HCT116 (cell line): Measurements from ENCODE around the gene TP63. TPM values are rescaled to one million over a fixed set of nuclear protein-coding genes. Genes with fewer than 3 reads are reported as not detected.

Experiments used
- ATAC-seq: fragments of 200-7000 bp; cut with Tn5 transposase; 2 replicates; pipeline ENCODE4 v1.9.1; 2020; ENCODE audit warnings: mild to moderate bottlenecking, moderate library complexity
- BruUV-seq: library from RNA; stranded (reverse); fragments of 400-500 nt; replicated peaks from 2 replicates; lab custom pipeline; 2021; lab: Mats Ljungman, UMichigan
- CTCF ChIA-PET: fragments of 300-600 bp; sonication (Branson Sonifier 250); formaldehyde crosslinking; loops from one replicate; lab custom pipeline; 2021; ENCODE audit warnings: antibody characterized with exemption; lab: Charles Lee
- POLR2A ChIA-PET: fragments of 300-600, 350-600 bp; sonication (Branson Sonifier 250); formaldehyde crosslinking; loops from one replicate; lab custom pipeline; 2021; ENCODE audit warnings: antibody characterized with exemption; lab: Charles Lee
- RAD21 ChIA-PET, 2 experiments: fragments of 300-600 bp; sonication (Branson Sonifier 250); formaldehyde crosslinking; loops; one replicate each; lab custom pipeline; 2023; ENCODE audit warnings: low total read pairs in 2 of 2; ENCODE audit not compliant: uncharacterized antibody in 2 of 2, unreplicated experiment in 2 of 2, low non-redundant PET in 1 of 2; lab: Charles Lee
- DNase-seq: peaks from one replicate; pipeline ENCODE4 v3.0.0-alpha.2; 2010; ENCODE audit warnings: low read depth, low spot score
- H2AFZ ChIP-seq: fragments of 200-600 bp; shearing (Covaris generic), sonication (generic); 2 replicates; pipeline ENCODE4 v1.6.1; 2017; ENCODE audit warnings: low read depth, mixed run types, mixed read lengths, antibody characterized with exemption, low read length; ENCODE audit not compliant: poor library complexity, severe bottlenecking
- H3K27ac ChIP-seq: 2 replicates; pipeline ENCODE4 v1.5.1; 2012; ENCODE audit warnings: low read depth, low read length
- H3K27me3 ChIP-seq: fragments of 200-600 bp; sonication (generic); 2 replicates; pipeline ENCODE4 v1.6.1; 2016; ENCODE audit warnings: mixed run types, low read length, mixed read lengths; ENCODE audit not compliant: insufficient read depth
- H3K36me3 ChIP-seq, 2 experiments: fragments of 200-500 bp in 1 of 2; fragments of 200-600 bp in 1 of 2; sonication (Bioruptor generic) in 1 of 2; sonication (generic) in 1 of 2; 2 replicates each; pipeline versions ENCODE4 v1.5.1 to v1.6.1; 2014 to 2016; ENCODE audit warnings: low read length in 2 of 2, inconsistent platforms in 1 of 2, mixed read lengths in 1 of 2, mixed run types in 1 of 2; ENCODE audit not compliant: insufficient read depth in 2 of 2, control insufficient read depth in 1 of 2
- H3K4me1 ChIP-seq, 2 experiments: fragments of 200-600 bp in 1 of 2; sonication (generic) in 1 of 2; 2 replicates each; pipeline versions ENCODE4 v1.5.1 to v1.6.1; 2012 to 2017; ENCODE audit warnings: low read length in 2 of 2, inconsistent platforms in 1 of 2, mild to moderate bottlenecking in 1 of 2, mixed read lengths in 1 of 2, mixed run types in 1 of 2, moderate library complexity in 1 of 2; ENCODE audit not compliant: insufficient read depth in 2 of 2, control insufficient read depth in 1 of 2
- H3K4me2 ChIP-seq: fragments of 200-600 bp; sonication (generic); 2 replicates; pipeline ENCODE4 v1.6.1; 2017; ENCODE audit warnings: mixed run types, low read length, mixed read lengths
- H3K4me3 ChIP-seq, 2 experiments: fragments of 200-600 bp in 1 of 2; sonication (generic) in 1 of 2; replicated peaks in 1 of 2; 2 replicates each; pipeline ENCODE4 v1.5.1; 2011 to 2016; ENCODE audit warnings: low read length in 2 of 2, control low read depth in 1 of 2, low read depth in 1 of 2, mild to moderate bottlenecking in 1 of 2, mixed read lengths in 1 of 2, mixed run types in 1 of 2
- H3K79me2 ChIP-seq: fragments of 200-600 bp; sonication (generic); 2 replicates; pipeline ENCODE4 v1.6.1; 2017; ENCODE audit warnings: mild to moderate bottlenecking, mixed run types, low read length, moderate library complexity, mixed read lengths; ENCODE audit not compliant: insufficient read depth
- H3K9ac ChIP-seq: fragments of 200-600 bp; sonication (generic); 2 replicates; pipeline ENCODE4 v1.6.1; 2016; ENCODE audit warnings: low read length, mixed read lengths
- H3K9me2 ChIP-seq: fragments of 200-600 bp; sonication (generic), shearing (Covaris generic); 2 replicates; pipeline ENCODE4 v1.6.1; 2017; ENCODE audit warnings: mixed run types, mild to moderate bottlenecking, moderate library complexity; ENCODE audit not compliant: insufficient read depth
- H3K9me3 ChIP-seq, 2 experiments: fragments of 200-500 bp in 1 of 2; fragments of 200-600 bp in 1 of 2; sonication (Bioruptor generic) in 1 of 2; sonication (generic) in 1 of 2; 2 replicates each; pipeline ENCODE4 v1.6.1; 2014 to 2017; ENCODE audit warnings: low read length in 2 of 2, mixed read lengths in 2 of 2, inconsistent platforms in 1 of 2, low read depth in 1 of 2, mild to moderate bottlenecking in 1 of 2, mixed run types in 1 of 2, moderate library complexity in 1 of 2; ENCODE audit not compliant: control insufficient read depth in 1 of 2, insufficient read depth in 1 of 2
- H4K20me1 ChIP-seq: fragments of 200-600 bp; sonication (generic), shearing (Covaris generic); 2 replicates; pipeline ENCODE4 v1.6.1; 2017; ENCODE audit warnings: mixed run types, mild to moderate bottlenecking, moderate library complexity; ENCODE audit not compliant: insufficient read depth
- CBX3 ChIP-seq: IDR thresholded peaks from 2 replicates; pipeline ENCODE4 v1.6.1; 2012; ENCODE audit warnings: low read depth
- CEBPB ChIP-seq: IDR thresholded peaks from 2 replicates; pipeline ENCODE4 v1.6.1; 2012; ENCODE audit warnings: low read depth
- CTCF ChIP-seq, 3 experiments: fragments of 200-600 bp in 1 of 3; sonication (generic) in 1 of 3; IDR thresholded peaks in 2 of 3; conservative IDR thresholded peaks in 1 of 3; 2 replicates each; pipeline ENCODE4 v1.5.1; 2012 to 2017; ENCODE audit warnings: low read depth in 2 of 3, low read length in 2 of 3, antibody characterized with exemption in 1 of 3, borderline replicate concordance in 1 of 3, control low read depth in 1 of 3, mild to moderate bottlenecking in 1 of 3, mixed read lengths in 1 of 3, mixed run types in 1 of 3, moderate library complexity in 1 of 3; ENCODE audit not compliant: insufficient read depth in 1 of 3
- EGR1 ChIP-seq: IDR thresholded peaks from 2 replicates; pipeline ENCODE4 v1.6.1; 2012; ENCODE audit warnings: low read depth
- ELF1 ChIP-seq: IDR thresholded peaks from 2 replicates; pipeline ENCODE4 v1.6.1; 2012; ENCODE audit warnings: low read depth, borderline replicate concordance
- EZH2 ChIP-seq: fragments of 200-600 bp; sonication (generic); IDR thresholded peaks from 2 replicates; pipeline ENCODE4 v1.6.1; 2017; ENCODE audit warnings: antibody characterized with exemption, mixed run types
- EZH2phosphoT487 ChIP-seq: fragments of 200-600 bp; IDR thresholded peaks from 2 replicates; pipeline ENCODE4 v1.6.1; 2018; ENCODE audit warnings: antibody characterized with exemption, borderline replicate concordance
- FOSL1 ChIP-seq: IDR thresholded peaks from 2 replicates; pipeline ENCODE4 v1.6.1; 2012; ENCODE audit warnings: low read depth
- JUND ChIP-seq: IDR thresholded peaks from 2 replicates; pipeline ENCODE4 v1.6.1; 2012
- POLR2A ChIP-seq: IDR thresholded peaks from 2 replicates; pipeline ENCODE4 v1.7.0; 2011; ENCODE audit warnings: borderline replicate concordance; ENCODE audit not compliant: insufficient read depth, insufficient read length; ENCODE audit errors: extremely low read depth
- POLR2AphosphoS5 ChIP-seq: IDR thresholded peaks from 2 replicates; pipeline ENCODE4 v1.6.1; 2011; ENCODE audit warnings: mild to moderate bottlenecking, low read depth, low read length, moderate library complexity
- RAD21 ChIP-seq: IDR thresholded peaks from 2 replicates; pipeline ENCODE4 v1.6.1; 2012; ENCODE audit warnings: low read depth, mild to moderate bottlenecking
- SIN3A ChIP-seq: IDR thresholded peaks from 2 replicates; pipeline ENCODE4 v1.6.1; 2012; ENCODE audit warnings: low read depth
- SP1 ChIP-seq: IDR thresholded peaks from 2 replicates; pipeline ENCODE4 v1.6.1; 2012; ENCODE audit warnings: low read depth
- SRF ChIP-seq: IDR thresholded peaks from 2 replicates; pipeline ENCODE4 v1.6.1; 2012; ENCODE audit warnings: low read depth
- TCF7L2 ChIP-seq: IDR thresholded peaks from 2 replicates; pipeline ENCODE4 v1.7.0; 2011; ENCODE audit warnings: borderline replicate concordance, inconsistent platforms; ENCODE audit not compliant: insufficient read depth, insufficient read length; ENCODE audit errors: extremely low read depth
- YY1 ChIP-seq: IDR thresholded peaks from 2 replicates; pipeline ENCODE4 v1.6.1; 2011; ENCODE audit warnings: low read length, low read depth, moderate library complexity, mild to moderate bottlenecking; ENCODE audit not compliant: insufficient replicate concordance; ENCODE audit errors: extremely low read depth
- ZFX ChIP-seq: fragments of 450-650 bp; IDR thresholded peaks from 2 replicates; pipeline ENCODE4 v1.6.1; 2017
- ZNF274 ChIP-seq: fragments of 200-500 bp; sonication (Bioruptor generic); IDR thresholded peaks from 2 replicates; pipeline ENCODE4 v1.6.1; 2014; ENCODE audit warnings: mild to moderate bottlenecking, low read depth, low read length, inconsistent platforms
- intact Hi-C: fragments of 100-400 bp; cut with micrococcal nuclease; formaldehyde crosslinking; loops from 2 replicates; pipeline ENCODE4 v1.10.0; 2022
- total RNA-seq: library from RNA; stranded (reverse); gene quantifications from one replicate; pipeline ENCODE4 v1.2.1, GENCODE V29; 2021; ENCODE audit not compliant: unreplicated experiment
- TF ChIP-seq, protein P1 (sequence below): IDR thresholded peaks from 2 replicates; pipeline ENCODE4 v1.6.1; 2011; ENCODE audit warnings: mild to moderate bottlenecking, low read length, moderate library complexity; ENCODE audit not compliant: insufficient replicate concordance; ENCODE audit errors: extremely low read depth

The TP63 gene
- total RNA-seq, 1 experiment from 2014 or later = not detected

DNA sequence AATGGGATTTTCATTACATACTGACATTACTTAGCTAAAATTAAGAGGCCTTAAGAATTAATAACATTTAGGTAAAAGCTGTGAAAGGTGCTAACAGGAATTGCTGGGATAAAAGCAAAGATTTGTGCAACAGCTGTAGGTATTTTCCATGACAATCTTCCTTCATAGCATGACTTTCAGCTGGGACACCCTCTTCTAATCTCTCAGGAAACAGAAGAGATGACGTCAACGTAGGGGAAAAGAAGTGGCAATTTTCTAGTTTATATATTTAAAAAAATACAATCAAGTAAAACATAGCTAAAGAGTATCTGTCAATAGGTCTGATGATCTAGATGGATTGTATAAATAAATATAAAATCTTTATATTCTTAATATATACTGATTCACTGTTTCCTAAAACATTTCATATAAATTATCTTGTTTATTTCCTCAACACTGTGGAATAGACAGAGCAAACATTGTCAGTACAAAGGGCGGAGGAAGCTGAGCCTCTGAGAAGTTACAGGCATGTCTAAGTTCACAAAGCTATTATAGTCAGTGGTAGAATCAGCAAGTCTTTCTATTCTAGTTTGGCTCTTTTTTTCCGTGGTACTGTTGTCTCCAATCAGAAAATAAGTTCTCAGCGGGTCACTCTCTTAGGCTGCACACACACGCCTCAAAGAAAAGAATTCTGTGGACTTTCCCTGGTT is 272.5 kb downstream of the TP63 start:
- H4K20me1 ChIP-seq = no peaks in the 10 kb centered on the region
- H3K4me3 ChIP-seq = no peak overlapping the region
- TF ChIP-seq ZNF274 (no peak), SIN3A (no peak), YY1 (no peak), SP1 (no peak), EZH2phosphoT487 (no peak), TCF7L2 (no peak), ELF1 (no peak), RAD21 (no peak), FOSL1 (no peak), CBX3 (no peak), EZH2 (no peak), SRF (no peak), POLR2A (no peak), JUND (no peak), ZFX (no peak), POLR2AphosphoS5 (no peak), CEBPB (no peak), CTCF (IDR thresholded peaks at IDR 0.05 in 2 of 3, conservative IDR thresholded peaks at IDR 0.05 in 1 of 3; ENCODE audit: borderline replicate concordance in 1 of 3, insufficient read depth in 1 of 3, low read depth in 2 of 3, low read length in 2 of 3) (no peak), EGR1 (no peak)
- TF ChIP-seq, protein P1, sequence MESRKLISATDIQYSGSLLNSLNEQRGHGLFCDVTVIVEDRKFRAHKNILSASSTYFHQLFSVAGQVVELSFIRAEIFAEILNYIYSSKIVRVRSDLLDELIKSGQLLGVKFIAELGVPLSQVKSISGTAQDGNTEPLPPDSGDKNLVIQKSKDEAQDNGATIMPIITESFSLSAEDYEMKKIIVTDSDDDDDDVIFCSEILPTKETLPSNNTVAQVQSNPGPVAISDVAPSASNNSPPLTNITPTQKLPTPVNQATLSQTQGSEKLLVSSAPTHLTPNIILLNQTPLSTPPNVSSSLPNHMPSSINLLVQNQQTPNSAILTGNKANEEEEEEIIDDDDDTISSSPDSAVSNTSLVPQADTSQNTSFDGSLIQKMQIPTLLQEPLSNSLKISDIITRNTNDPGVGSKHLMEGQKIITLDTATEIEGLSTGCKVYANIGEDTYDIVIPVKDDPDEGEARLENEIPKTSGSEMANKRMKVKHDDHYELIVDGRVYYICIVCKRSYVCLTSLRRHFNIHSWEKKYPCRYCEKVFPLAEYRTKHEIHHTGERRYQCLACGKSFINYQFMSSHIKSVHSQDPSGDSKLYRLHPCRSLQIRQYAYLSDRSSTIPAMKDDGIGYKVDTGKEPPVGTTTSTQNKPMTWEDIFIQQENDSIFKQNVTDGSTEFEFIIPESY = no peak
- no peak overlapping the region for H3K9ac ChIP-seq
- H3K79me2 ChIP-seq = no peaks in the 10 kb centered on the region
- peaks cover 0 to 9% of the 10 kb centered on the region in 2 experiments; a peak in 2 of 4 replicates for H3K4me1 ChIP-seq
- no peak overlapping the region for H3K27ac ChIP-seq
- no peak overlapping the region for H3K4me2 ChIP-seq
- BruUV-seq = no TSS peak
- ATAC-seq (no peak), DNase-seq (no peak)
- H3K9me2 ChIP-seq = no peaks in the 10 kb centered on the region
- no peaks in the 10 kb centered on the region for H3K27me3 ChIP-seq
- CTCF ChIA-PET = no interaction called here
- no peaks in the 10 kb centered on the region for H3K36me3 ChIP-seq
- RAD21 ChIA-PET = no interaction called here
- H2AFZ ChIP-seq = no peak overlapping the region
- H3K9me3 ChIP-seq = no peaks in the 10 kb centered on the region
- POLR2A ChIA-PET = no interaction called here
- intact Hi-C loops = no loop called here
